VCaP (cell line): ENCODE measurements around the gene GPX4.

ENCODE experiments used
- H3K27ac ChIP-seq: fragments of 450-650 bp; 2 replicates; pipeline ENCODE4 v1.5.1; 2017
- TF ChIP-seq, protein P1 (sequence below): fragments of 450-650 bp; conservative IDR thresholded peaks from 2 replicates; pipeline ENCODE4 v1.5.1; 2017; ENCODE audit warnings: mild to moderate bottlenecking, moderate library complexity

Gene GPX4

DNA sequence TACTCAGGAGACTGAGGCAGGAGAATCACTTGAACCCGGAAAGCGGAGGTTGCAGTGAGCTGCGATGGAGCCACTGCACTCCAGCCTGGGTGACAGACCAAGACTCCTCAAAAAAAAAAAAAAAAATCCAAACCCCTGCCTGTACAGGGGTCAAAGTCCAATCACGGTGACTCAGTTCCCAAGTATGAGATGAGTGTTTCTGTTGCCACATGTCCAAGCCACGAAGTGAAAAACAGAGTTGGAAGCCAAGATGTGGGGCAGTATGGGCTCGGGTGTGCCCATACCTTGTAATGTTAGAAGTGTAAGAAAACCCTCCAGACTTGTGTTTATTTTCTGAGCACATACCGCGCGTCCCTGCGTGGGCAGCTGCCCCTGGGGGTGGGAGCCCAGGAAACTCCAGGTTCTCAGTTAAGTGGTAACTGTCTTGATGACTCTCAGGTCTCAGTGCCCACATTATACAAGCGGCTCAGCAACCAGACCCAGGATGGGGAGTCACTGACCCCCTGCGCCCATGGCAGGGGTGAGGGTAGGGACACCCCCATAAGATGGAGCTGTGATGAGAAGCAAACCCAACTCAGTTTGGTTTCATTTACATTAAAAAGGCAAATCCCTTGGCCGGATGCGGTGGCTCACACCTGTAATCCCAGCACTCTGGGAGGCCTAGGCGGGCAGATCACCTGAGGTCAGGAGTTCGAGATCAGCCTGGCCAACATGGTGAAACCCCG lies 1.2 kb upstream of the GPX4 start:
- TF ChIP-seq, protein P1, sequence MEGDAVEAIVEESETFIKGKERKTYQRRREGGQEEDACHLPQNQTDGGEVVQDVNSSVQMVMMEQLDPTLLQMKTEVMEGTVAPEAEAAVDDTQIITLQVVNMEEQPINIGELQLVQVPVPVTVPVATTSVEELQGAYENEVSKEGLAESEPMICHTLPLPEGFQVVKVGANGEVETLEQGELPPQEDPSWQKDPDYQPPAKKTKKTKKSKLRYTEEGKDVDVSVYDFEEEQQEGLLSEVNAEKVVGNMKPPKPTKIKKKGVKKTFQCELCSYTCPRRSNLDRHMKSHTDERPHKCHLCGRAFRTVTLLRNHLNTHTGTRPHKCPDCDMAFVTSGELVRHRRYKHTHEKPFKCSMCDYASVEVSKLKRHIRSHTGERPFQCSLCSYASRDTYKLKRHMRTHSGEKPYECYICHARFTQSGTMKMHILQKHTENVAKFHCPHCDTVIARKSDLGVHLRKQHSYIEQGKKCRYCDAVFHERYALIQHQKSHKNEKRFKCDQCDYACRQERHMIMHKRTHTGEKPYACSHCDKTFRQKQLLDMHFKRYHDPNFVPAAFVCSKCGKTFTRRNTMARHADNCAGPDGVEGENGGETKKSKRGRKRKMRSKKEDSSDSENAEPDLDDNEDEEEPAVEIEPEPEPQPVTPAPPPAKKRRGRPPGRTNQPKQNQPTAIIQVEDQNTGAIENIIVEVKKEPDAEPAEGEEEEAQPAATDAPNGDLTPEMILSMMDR, result no peak
- peak overlapping the region; percentile 93 for H3K27ac ChIP-seq

DNA sequence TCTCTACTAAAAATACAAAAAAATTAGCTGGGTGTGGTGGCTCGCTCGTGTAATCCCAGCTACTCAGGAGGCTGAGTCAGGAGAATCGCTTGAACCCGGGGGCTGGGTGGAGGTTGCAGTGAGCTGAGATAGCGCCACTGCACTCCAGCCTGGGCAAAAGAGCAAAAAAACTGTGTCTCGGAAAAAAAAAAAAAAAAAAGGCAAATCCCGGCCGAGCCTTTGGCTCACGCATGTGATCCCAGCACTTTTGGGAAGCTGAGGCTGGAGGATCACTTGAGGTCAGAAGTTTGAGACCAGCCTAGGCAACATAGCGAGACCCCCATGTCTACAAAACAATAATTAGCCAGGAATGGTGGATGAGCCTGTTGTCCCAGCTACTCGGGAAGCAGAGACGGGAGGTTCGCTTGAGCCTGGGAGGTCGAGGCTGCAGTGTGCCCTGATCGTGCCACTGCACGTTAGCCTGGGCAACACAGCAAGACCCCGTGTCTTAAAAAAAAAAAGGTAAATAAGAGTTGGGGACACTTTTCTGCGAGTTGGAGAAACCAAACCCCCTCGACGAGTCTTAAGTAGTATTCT lies 574 bp upstream of the GPX4 start:
- peak overlapping the region; percentile 93 for H3K27ac ChIP-seq
- TF ChIP-seq, protein P1, result no peak

DNA sequence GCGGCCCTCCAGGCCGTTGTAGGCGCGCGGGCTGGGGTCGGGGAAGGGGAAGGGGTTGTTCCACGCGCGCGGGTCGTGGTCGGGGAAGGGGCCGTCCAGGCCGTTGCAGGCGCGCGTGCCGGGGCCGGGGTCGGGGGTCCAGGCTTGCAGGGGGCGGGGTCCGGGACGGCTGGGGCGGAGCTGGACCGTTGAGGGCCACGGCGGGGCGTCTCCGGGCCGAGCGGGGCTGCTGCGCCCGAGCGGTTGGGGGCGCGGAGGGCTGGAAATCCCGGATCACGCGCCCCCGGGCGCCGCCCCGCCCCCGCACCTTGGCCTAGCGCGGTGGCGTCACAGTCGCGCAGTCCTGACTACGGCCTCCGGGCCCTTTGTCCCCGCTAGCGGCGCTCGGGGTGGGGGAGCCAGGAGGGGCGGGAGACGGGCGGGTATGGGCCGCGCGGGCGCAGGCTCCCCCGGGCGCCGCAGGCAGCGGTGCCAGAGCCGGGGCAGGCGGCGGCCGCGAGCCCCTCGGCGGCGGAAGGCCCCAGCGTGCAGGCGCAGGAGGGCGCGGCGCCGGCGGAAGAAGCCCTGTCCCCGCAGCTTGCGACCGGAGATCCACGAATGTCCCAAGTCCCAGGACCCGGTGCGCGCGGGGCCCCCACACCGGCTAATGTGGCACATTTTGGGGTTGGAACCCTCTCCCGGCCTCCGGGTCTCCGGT lies 665 bp downstream of the GPX4 start:
- peak overlapping the region; percentile 93 for H3K27ac ChIP-seq
- TF ChIP-seq, protein P1, result no peak

DNA sequence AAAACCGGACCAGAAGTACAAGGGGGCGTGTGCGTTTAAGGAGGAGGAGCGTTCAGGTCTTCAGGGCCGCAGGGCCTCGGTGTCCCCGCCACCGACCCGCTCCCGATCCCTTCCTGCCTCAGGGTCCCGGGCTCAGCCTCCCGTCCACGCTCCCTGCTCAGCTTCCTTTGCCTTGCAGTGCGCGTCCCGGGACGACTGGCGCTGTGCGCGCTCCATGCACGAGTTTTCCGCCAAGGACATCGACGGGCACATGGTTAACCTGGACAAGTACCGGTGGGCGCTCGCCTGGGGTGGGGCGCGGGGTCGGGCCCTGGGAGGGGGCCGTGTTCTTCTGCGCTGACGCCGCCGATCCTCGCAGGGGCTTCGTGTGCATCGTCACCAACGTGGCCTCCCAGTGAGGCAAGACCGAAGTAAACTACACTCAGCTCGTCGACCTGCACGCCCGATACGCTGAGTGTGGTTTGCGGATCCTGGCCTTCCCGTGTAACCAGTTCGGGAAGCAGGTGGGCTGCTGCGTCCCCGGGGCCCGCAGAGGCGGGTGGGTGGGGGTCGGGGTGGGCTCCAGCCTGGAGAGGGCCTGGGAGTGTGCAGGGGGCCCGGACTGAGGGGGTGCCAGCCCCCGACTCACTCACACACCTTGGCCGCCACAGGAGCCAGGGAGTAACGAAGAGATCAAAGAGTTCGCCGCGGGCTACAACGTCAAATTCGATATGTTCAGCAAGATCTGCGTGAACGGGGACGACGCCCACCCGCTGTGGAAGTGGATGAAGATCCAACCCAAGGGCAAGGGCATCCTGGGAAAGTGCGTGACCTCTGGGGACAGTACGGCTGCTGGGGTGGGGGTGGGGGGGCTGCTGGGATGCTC lies 1.4 kb downstream of the GPX4 start:
- H3K27ac ChIP-seq, result peak overlapping the region; percentile 93
- TF ChIP-seq, protein P1, result no peak

DNA sequence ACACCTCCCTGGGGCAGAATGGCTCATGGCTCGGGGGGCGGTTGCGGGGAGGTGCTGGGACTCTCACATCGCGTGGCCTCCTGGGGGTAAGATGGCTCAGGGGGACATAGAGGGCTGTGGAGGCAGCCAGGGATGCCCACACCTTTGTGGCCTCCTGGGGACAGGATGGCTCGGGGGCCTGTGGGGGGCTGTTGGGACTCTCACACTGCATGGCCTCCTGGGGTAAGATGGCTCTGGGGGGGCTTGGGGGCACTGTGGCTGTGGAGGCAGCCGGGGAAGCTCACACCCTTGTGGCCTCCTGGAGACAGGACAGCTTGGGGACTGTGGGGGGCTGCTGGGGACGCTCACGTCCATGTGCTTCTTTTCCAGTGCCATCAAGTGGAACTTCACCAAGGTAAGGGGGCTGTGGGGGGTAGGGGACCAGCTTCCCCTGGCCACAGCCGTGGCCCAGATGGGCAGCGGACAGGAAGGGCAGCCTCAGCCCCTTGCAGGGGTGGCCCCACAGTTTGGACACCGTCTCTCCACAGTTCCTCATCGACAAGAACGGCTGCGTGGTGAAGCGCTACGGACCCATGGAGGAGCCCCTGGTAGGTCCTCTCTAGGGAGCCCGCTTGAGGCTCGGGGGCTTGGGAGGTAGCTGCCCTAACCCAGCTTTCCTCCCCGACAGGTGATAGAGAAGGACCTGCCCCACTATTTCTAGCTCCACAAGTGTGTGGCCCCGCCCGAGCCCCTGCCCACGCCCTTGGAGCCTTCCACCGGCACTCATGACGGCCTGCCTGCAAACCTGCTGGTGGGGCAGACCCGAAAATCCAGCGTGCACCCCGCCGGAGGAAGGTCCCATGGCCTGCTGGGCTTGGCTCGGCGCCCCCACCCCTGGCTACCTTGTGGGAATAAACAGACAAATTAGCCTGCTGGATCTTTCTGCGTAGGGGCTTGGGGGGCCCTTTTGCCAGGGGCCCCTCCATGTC lies 2.4 kb downstream of the GPX4 start:
- TF ChIP-seq, protein P1, result no peak
- peak overlapping the region; percentile 93 for H3K27ac ChIP-seq

DNA sequence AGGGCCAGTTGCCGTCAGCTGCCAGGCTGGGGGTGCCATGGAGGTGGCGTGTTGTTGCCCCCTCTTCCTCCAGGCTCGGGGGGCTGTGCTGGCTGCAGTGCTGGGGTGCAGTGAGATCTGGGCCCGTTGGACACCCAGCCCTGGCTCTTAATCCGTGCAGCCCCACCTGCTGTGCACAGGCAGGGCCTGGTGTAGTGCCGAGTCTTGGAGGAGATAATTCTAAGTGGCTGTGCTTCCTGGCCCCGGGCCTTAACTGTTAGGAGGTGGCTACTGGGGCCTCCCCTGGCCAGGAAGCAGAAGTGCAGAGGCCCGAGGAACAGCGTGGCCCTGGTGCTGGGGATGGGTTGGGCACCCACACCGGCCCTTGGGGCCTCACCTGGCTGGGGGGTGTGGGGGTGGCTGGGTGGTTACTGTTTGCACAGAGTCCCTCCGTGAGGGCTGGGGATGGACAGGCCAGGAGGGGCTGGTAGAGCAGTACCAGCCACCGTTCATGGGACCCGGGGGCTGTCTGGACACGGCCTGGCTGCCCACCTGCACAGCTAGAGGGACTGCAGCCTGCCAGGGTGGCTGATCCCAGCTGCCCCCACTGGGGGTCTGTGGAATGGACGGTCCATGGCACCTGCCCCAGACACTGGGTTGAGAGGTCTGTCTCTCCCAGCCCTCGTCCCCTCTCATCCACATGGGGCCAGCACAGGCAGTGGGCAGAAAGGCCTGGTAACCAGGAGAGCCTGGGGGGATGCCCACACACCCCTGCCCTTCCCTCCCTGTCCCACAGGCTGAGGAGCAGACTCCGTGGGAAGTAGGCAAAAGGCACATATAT lies 3.3 kb downstream of the GPX4 start:
- peak overlapping the region; percentile 27; the same call in 1 of the 2 replicates for H3K27ac ChIP-seq
- TF ChIP-seq, protein P1, result no peak
